ENCODE data around the gene VSTM2L.

VSTM2L gene

DNA sequence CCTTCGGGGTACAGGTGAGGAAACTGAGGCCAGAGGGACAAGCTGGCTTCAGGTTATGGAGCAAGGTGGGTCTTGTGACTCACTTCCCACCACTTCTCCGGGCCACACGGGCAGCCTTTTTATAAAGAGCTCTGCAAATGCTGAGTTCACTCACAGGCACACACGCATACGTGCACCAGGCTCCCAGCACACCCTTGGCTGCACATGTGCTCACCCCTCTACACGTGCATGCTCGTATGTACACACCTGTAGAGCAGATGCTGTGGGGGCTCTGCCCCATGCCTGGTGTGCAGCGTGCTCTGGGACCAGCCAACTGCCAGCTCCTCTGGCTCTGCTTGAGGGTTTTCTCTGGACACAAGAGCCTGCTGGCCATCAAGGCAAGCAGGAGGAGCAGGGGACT lies 29.1 kb downstream of the VSTM2L start:
- H3K4me3 ChIP-seq (ENCODE audit: low read length): no peak overlapping the region
- no peak for DNase-seq (ENCODE audit: low read depth, low spot score)

DNA sequence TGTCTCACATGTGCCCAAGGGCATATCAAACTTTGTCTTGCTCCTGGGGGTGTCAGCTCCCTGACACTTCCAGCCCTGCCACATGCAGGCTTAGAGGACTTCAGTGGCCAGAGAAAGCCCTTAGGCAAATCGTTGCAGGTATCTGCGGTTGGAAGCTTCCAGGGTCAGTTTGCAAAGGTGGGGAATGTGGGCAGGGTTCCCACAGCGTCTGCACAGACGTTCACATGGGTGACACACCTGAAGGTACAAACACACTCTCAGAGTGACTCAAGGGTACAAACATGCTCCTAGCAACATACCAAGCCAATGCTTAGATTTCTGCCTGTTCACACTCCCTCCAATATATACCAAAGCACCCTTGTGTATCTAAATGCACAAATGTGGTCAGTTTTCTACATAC lies 30.0 kb downstream of the VSTM2L start:
- DNase-seq (ENCODE audit: low read depth, low spot score): no peak
- no peak overlapping the region for H3K4me3 ChIP-seq (ENCODE audit: low read length)

DNA sequence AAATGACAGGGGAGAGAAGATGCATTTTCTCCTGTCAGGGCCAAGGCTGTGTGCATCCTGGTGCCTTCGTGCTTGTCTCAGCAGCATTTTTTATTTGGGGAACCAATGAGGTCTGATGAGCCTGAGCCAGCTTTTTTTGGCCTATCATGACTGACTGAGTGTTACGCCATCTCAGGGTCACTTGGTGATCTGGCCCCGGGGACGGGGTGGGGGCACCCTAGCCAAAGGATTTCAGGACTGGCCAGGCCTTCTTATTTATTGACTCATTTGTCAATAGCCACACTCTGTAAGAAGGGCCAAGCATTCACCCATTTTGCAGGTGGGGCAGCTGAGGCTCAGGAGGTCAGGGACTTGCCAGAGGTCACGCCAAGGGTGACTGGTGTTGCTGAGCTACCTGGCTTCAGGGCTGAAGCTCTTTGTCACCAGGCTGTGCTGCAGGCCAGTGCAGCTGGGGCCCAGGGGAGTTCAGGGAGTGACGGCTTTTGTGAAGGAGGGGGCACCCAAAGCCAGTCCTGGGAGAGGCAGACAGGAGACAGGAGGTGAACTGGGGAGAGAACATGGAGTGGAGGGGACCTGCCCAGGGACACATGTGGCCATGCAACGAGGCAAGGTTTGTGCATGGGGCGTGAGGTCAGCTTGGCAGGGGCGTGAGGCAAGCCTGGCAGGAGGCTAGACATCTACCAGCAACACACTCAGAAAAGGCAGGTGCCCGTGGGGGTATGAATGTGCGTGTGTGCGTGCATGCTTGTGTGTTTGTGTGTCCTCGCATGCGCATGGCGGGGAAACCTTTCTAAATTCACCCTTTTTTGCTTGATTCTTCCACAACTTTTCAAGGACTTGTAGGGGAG lies 31.1 kb downstream of the VSTM2L start:
- H3K4me3 ChIP-seq (ENCODE audit: low read length): no peak overlapping the region
- no peak for DNase-seq (ENCODE audit: low read depth, low spot score)

DNA sequence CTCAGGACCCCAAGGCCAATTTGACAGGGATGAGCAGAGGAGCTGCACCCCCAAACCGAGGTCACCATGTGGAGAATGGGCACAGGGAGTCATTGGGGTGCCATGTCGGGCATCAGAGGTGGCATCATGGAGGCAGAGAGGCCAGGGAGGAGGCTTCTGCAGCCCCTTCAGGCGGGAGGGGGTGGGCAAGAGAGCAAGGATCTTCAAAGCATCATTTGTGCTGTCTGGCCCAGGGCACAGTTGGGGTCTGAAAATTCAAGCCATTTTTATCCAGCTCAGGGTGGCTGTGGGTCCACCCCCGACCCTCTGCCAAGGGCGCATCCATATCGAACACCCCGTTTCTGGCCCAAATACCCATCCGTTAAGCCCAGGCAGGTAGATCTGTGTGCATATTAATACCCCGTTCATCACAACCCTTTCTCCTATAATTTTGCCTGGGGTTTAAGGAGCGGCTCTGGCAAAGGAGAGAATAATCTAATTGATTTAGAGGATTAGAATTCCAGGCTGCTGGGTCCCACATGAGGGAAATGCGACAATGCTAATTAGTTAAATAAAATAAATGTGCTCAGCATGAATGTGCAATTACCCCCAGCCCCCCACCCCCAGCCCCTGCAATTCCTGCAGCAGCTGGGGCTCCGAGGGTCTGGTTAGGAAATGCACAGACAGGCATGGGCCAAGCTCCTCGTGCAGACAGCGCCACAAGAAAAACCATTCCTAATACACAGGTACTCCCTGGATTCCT lies 31.9 kb downstream of the VSTM2L start:
- no peak overlapping the region for H3K4me3 ChIP-seq (ENCODE audit: low read length)
- no peak for DNase-seq (ENCODE audit: low read depth, low spot score)

DNA sequence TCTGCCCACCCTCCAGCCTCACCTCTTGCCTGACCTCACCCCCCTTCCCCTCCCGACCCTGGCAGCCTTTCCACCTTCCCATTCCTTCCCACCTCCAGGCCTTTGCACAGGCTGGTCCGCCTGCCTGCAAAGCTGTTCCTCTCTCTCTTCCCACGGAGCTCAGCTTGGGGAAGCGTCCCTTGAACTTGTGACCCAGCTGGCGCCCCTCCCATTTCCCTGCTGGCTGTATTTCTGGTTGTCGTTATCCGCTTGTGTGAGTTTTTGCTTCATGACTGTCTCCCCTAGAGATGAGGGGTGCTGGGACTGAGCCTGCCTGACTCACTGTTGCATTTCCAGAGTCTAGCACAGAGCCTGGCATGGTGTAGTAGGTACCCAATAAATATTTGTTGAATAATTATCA lies 32.5 kb downstream of the VSTM2L start:
- H3K4me3 ChIP-seq (ENCODE audit: low read length): no peak overlapping the region
- no peak for DNase-seq (ENCODE audit: low read depth, low spot score)

DNA sequence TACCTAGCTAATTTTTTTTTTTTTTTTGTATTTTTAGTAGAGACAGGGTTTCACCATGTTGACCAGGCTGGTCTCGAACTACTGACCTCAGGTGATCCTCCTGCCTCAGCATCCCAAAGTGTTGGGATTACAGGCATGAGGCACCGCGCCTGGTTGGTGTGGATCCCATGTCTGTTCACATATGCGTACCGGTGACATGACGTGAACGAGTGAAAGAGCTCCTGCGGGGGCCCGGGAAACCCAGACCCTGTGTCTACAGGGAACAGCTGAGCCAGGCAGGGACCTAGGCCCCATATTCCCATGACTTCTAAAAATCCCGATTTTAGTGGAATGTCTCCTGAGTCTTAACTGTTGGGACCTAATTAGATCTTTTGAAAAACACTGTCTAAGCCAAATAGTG lies 33.1 kb downstream of the VSTM2L start:
- no peak for DNase-seq (ENCODE audit: low read depth, low spot score)

DNA sequence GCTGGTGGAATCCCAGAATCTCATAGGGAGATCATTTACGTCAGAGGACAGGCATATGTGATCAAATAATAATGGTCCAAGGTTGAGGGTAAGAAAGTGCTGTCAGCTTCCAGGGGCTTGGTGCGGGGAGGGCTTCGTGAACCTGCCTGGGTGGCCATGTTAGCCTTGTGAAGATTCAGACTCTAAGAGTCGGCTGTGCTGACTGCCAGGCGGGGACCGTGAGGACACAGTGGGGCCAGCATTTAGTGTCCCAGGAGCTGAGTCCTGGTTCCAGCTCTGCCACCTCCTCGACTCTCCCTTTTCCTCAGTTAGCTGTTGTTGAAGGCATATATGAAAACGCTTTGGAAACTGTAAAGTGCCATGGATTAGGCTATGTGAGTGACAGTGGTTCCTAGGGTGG lies 33.5 kb downstream of the VSTM2L start:
- no peak overlapping the region for H3K4me3 ChIP-seq (ENCODE audit: low read length)
- DNase-seq (ENCODE audit: low read depth, low spot score): no peak

More for the DNA sequence above, 33.1 kb downstream of the VSTM2L start:
- H3K4me3 ChIP-seq (ENCODE audit: low read length): no peak overlapping the region

DNA sequence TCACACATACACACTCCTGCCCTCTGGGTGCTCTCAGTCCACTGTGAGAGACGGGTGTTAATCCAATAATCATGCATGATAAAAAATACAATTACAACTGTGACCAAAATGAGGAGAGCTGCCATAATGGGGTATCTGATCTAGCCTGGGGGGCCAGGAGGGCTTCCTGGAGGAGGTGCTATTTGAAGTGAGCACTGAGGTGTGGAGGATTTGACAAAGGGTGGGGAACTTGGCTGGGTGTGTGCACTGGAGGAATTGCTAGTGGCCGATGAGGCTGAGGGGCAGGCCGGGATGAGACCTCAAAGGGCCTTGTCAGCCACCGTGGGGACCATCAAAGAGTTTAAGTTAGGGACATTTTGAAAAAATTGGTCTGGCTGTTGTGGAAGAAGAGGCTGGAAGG lies 34.8 kb downstream of the VSTM2L start:
- no peak overlapping the region for H3K4me3 ChIP-seq (ENCODE audit: low read length)
- DNase-seq (ENCODE audit: low read depth, low spot score): no peak

DNA sequence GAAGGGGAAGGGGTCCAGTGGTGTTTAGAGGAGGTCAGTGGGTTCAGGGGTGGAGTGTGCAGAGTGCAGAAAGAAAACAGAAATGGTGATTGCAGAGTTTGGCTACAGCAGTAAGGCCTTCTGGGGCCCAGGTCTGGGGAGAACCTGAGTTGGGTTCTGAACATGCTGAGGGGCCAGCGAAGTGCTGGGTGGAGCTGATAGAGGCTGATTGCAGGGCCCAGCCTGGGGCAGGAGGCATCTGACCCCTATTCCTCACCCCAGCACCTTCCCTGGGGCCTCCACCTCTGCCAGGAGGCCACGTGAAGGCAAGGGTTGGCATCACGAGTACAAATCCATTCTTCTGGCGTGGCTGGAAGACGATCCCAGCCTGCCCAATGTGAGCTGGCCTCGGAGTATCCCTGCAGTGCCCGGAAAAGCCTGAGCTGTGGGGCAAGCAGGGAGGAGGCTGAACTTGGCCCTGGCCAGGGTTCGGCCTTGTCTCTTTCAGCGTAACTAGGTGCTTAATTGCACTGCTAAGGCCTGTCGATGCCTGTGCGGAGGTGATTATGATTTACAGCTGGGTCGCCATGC lies 35.3 kb downstream of the VSTM2L start:
- DNase-seq (ENCODE audit: low read depth, low spot score): no peak
- H3K4me3 ChIP-seq (ENCODE audit: low read length): no peak overlapping the region

DNA sequence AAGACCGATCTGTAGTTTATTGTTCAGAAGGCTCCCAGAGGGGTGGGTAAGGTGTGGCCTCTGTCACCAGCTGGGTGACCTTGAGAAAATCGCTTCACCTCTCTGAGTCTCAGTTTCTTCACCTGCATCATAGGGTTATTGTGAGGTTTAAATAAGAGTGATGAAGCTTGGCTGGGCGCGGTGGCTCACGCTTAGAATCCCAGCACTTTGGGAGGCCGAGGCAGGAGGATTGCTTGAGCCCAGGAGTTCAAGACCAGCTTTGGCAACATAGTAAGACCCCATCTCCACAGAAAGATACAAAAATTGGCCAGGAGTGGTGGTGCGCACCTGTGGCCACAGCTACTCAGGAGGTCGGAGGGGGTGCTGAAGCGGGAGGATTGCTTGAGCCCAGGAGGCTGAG lies 36.0 kb downstream of the VSTM2L start:
- H3K4me3 ChIP-seq (ENCODE audit: low read length): no peak overlapping the region
- DNase-seq (ENCODE audit: low read depth, low spot score): no peak

DNA sequence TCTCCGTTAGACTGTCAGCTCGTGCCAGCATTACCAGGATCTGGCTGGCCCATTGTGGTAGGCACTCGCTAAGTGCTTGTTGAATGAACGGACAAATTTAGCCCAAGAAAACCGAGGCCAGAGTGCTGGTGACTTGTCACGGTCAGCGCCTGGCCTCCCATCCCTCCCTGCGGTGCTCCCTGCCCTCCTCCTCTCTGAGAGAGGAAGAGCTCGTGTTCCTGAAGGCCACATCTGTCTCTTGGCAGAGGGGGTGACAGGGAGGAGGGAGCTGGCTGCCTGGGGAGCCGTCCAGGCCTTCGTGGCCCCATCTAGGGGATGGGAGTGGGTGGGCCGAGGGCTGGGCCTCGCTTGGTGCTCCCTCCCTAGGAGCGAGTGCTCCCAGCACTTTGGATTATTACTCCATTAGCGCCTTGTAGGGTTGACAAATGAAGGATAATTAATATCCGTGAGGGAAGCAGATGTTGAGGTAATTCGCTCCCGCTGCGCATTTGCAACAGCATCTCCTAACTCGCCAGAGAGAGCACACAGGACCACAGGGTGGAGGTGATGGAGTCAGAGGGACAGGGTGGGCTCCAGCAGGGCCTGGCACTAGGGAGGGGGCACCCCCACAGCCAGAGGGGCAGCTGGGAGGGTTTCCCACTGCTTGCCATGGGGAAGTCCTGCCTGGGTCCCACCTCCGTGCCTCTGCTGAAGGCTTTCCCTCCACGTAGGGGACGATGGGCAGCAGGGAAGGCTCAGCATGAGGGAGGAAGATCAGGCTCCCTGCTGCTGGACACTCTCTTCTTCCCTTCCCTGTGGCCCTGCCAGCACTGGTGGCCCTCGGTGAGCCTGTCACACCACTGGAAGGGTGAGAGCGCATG lies 37.0 kb downstream of the VSTM2L start:
- no peak for DNase-seq (ENCODE audit: low read depth, low spot score)
- H3K4me3 ChIP-seq (ENCODE audit: low read length): no peak overlapping the region

DNA sequence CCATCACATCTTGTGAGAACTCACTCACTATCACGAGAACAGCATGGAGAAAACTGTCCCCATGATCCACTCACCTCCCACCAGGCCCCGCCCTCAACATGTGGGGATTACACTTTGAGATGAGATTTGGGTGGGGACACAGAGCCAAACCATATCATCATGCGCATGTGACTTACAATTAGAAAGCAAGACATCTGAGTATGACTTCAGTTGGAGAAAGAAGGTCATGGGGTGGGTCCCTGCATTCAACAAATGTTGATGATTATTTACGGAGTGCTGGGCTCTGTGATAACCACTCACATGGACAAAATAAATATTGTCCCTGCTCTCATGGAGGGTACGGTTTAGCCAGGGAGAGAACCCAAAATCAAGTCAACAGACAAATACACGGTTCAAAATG lies 37.9 kb downstream of the VSTM2L start:
- no peak for DNase-seq (ENCODE audit: low read depth, low spot score)

DNA sequence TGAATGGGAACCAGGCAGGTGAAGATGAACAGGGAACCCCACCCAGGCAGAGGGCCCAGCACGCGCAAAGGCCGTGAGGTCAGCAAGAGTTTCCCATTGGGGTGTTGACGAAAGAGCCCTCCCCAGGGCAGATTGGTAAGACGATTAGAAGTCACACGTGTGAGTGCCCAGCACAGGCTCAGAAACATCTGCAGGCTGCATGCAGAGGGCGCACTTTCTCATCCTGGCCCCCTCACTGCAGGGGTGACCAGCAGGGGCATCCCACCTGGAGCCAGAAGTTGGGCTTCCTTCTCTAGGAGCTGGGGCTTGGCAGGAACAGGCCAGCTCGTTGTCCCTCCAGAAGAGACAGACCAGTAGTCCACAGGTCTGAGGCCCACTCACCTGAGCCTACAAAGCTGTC lies 38.4 kb downstream of the VSTM2L start:
- no peak for DNase-seq (ENCODE audit: low read depth, low spot score)
- no peak overlapping the region for H3K4me3 ChIP-seq (ENCODE audit: low read length)

More for the DNA sequence above, 37.9 kb downstream of the VSTM2L start:
- H3K4me3 ChIP-seq (ENCODE audit: low read length): no peak overlapping the region

DNA sequence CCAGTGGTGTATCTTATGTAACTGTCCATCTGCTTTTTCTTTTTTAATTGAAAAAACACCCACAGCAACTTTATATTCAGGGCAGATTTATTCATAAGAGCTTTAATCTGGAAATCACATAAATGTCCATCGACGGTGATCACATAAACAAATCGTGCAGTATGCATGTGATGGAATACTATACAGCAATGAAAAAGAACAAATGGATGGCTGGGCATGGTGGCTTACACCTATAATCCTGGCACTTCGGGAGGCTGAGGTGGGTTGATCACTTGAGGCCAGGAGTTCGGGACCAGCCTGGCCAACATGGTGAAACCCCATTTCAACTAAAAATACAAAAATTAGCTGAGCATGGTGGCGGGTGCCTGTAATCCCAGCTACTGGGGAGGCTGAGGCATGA lies 39.1 kb downstream of the VSTM2L start:
- H3K4me3 ChIP-seq (ENCODE audit: low read length): no peak overlapping the region
- no peak for DNase-seq (ENCODE audit: low read depth, low spot score)

DNA sequence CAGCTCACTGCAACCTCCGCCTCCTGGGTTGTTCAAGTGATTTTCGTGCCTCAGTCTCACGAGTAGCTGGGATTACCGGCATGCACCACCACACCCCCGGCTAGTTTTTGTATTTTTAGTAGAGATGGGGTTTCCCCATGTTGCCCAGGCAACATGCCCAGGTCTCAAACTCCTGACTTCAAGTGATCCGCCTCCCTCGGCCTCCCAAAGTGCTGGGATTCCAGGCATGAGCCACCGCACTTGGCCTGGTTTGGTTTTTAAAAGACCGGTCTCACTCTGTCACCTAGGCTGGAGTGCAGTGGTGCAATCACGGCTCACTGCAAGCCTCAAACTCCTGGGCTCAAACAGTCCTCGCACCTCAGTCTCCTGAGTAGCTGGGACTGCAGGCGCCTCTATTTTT lies 40.1 kb downstream of the VSTM2L start:
- no peak for DNase-seq (ENCODE audit: low read depth, low spot score)
- H3K4me3 ChIP-seq (ENCODE audit: low read length): no peak overlapping the region

DNA sequence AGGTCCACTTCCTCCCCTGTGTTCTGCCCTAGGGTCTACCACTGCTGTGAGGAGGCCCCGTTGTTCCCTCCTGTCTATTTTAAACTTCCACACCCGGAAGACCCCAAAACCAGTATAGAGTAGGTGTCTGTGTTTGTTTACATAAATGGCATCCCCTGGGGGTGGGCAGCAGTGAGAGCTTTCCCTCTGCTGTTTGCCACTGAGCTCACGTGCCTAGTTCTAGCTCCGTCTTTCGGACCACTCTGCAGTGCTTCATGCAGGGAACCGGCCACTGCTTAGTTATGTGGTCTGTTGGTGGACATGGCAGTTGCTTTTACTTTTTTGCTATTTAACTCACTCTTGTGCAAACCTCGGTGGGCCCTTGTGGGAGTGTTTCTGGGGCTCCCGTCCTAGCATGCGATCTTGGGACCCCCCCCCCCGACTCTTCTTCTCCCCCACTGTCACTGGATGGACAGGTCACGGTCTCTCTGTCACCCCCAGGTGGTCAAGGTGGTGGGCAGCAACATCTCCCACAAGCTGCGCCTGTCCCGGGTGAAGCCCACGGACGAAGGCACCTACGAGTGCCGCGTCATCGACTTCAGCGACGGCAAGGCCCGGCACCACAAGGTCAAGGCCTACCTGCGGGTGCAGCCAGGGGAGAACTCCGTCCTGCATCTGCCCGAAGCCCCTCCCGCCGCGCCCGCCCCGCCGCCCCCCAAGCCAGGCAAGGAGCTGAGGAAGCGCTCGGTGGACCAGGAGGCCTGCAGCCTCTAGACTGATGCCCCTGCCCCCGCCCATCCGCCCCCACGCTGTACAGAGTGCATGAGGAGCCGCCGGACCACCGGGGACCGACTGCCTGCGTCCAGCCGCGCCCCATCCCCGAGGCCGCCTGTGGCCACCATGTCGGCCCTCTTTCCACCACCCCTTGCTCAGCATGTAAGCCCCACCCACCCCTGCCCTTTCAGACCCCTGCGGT lies 40.9 kb downstream of the VSTM2L start:
- no peak overlapping the region for H3K4me3 ChIP-seq (ENCODE audit: low read length)
- DNase-seq (ENCODE audit: low read depth, low spot score): no peak

DNA sequence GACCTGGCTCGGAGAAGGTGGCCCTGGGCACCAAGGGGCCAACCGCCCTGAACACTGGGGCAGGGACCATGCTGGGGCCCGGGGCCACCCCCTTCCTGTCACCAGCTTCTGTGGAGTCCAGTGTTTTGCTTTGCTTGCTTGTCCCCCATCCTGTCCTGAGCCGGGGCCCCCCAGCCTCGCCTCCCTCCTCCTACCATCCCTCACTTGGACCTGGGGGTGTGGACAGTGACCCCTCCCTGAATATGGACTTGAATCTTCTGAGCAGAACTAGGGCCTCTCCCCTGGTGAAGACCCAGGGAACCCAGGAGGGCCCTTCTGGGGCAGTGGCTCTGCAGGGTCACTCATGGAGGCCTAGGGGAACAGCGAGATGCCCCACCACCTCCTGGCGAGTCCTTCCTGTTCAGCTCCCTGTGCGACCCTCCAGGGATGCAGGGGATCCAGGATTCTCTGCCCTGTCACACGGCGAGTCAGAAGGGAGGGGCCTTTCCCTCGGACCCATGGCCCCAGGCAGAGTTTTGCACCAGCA lies 41.6 kb downstream of the VSTM2L start:
- H3K4me3 ChIP-seq (ENCODE audit: low read length): no peak overlapping the region
- DNase-seq (ENCODE audit: low read depth, low spot score): no peak

DNA sequence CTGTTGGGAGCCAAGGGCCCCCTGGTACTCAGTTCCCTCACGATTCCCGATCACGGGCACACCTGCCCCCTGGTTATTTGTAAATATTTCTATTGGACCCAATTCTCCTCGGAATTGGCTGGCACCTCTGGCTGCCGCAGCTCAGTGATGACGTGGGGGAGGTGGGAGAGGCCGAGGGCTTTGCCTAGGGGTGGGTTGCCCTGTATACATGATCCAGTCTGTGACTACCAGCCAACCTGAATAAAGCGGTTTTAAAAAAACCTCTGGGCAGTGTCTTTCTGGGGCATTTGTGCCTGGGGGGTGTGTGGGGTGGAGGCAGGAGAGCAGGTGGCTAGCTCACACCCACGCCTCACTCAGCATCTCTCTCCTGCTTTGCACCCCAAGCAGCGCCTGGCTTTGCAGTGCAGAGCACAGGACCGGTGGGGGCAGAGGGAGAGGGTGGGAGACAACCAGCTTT lies 42.2 kb downstream of the VSTM2L start:
- no peak for DNase-seq (ENCODE audit: low read depth, low spot score)
- no peak overlapping the region for H3K4me3 ChIP-seq (ENCODE audit: low read length)

All from Jurkat, Clone E6-1 (cell line).